Hepatocyte (in vitro differentiated cells): ENCODE results near the gene PWWP2A.

Source experiments
- EZH2 ChIP-seq: fragments of 200-600 bp; sonication (generic); IDR thresholded peaks from 2 replicates; pipeline ENCODE4 v1.6.1; 2016; ENCODE audit warnings: antibody characterized with exemption, mild to moderate bottlenecking, borderline replicate concordance
- EZH2phosphoT487 ChIP-seq: fragments of 200-600 bp; sonication (generic); IDR thresholded peaks from one replicate; pipeline ENCODE4 v1.6.1; 2018; ENCODE audit warnings: antibody characterized with exemption, mild to moderate bottlenecking, low read depth, moderate library complexity; ENCODE audit not compliant: unreplicated experiment, severe bottlenecking
- TF ChIP-seq, protein P1 (sequence below): fragments of 200-600 bp; sonication (generic); IDR thresholded peaks from 2 replicates; pipeline ENCODE4 v1.5.1; 2016; ENCODE audit warnings: antibody characterized with exemption, mild to moderate bottlenecking; ENCODE audit not compliant: poor library complexity

DNA sequence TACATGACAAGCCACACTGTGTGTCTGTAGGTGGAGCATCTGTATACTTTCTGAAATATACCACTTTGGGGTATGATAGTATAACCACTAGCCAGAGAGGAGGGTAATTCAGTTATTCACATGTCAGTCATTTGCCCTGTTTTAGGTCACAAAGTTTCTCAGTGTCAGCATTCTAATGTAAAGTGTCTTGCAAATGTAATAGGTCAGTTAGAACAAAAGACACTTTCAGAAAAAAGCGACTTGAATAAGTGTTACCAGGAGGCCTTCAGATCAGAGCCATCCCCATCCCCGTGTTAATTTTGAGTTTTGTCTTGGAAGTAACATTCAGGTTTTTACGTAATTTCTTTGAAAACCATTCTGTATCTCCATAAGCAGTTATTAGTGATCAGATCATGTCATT lies 76.6 kb downstream of the PWWP2A start:
- TF ChIP-seq, protein P1, sequence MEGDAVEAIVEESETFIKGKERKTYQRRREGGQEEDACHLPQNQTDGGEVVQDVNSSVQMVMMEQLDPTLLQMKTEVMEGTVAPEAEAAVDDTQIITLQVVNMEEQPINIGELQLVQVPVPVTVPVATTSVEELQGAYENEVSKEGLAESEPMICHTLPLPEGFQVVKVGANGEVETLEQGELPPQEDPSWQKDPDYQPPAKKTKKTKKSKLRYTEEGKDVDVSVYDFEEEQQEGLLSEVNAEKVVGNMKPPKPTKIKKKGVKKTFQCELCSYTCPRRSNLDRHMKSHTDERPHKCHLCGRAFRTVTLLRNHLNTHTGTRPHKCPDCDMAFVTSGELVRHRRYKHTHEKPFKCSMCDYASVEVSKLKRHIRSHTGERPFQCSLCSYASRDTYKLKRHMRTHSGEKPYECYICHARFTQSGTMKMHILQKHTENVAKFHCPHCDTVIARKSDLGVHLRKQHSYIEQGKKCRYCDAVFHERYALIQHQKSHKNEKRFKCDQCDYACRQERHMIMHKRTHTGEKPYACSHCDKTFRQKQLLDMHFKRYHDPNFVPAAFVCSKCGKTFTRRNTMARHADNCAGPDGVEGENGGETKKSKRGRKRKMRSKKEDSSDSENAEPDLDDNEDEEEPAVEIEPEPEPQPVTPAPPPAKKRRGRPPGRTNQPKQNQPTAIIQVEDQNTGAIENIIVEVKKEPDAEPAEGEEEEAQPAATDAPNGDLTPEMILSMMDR: no peak
- TF ChIP-seq EZH2 (no peak), EZH2phosphoT487 (no peak)
